Measurements from ENCODE around the gene TXNRD1. TPM values are rescaled to one million over a fixed set of nuclear protein-coding genes. Genes with fewer than 3 reads are reported as not detected.
"Not testable (repeated sequence)": the region's sequence is repeated elsewhere in the genome, so short reads cannot be mapped to it uniquely, and the experiment has no call there.

Gene TXNRD1
- total RNA-seq, 2 donors from 2014 or later, result 83.4 to 144 TPM

DNA sequence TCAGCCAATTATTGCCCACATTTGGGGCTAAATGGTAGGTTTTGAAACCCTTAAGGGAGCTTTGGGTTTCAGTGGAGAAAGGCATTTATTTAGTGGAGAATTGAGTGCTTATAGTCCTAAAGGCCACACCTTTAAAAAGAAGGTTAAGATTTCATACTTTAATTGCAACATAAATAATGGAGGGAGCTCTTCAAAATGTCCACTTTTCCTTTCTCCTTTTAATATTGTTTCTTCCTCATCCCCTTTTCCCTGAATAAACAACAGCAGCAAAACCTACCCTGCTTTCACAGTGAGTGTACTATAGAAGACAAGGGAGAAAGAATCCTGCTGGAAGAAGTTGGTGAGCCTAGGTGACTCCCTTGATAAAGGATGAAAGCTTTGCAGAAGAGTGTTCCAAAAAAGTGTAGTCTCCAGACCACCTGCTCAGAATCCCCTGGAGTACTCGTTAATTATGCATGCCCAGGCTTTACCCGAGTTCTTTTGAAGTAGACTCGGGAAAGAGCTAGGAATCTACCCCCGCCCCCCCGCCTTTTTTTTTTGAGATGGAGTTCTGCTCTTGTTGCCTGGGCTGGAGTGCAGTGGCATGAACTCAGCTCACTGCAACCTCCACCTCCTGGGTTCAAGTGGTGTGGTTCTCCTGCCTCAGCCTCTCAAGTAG, 76.4 kb downstream of the TXNRD1 start:
- Histone ChIP-seq H3K9me3 (ENCODE audit: control insufficient read depth, low read length) (no peaks in the 10 kb centered on the region), H3K4me3 (ENCODE audit: low read length) (no peak overlapping the region), H3K4me1 (ENCODE audit: control insufficient read depth, insufficient read depth, low read length) (no peaks in the 10 kb centered on the region), H3K27me3 (ENCODE audit: control insufficient read depth, insufficient read depth, low read length, poor library complexity, severe bottlenecking) (no peaks in the 10 kb centered on the region), H3K36me3 (ENCODE audit: control insufficient read depth, insufficient read depth, low read length) (peaks cover 43% of the 10 kb centered on the region), H3K9ac (ENCODE audit: extremely low read depth, low read length, poor library complexity, severe bottlenecking) (no peak overlapping the region), H3K27ac (ENCODE audit: low read depth, low read length) (no peak overlapping the region)
- H3K27ac Mint-ChIP-seq, result no peak overlapping the region
- H3K4me3 Mint-ChIP-seq, result no peak overlapping the region
- peaks cover 46% of the 10 kb centered on the region for H3K36me3 Mint-ChIP-seq (ENCODE audit: low read depth)
- DNase-seq, result peak; percentile 68
- WGBS, 2 experiments (ENCODE audit: insufficient coverage in 1 of 2, insufficient read length in 1 of 2), result 59 to 68% methylated on average over 2 to 5 of the region's 5 CpGs
- H3K27me3 Mint-ChIP-seq (ENCODE audit: insufficient read depth), result no peaks in the 10 kb centered on the region
- TF ChIP-seq, protein P1, sequence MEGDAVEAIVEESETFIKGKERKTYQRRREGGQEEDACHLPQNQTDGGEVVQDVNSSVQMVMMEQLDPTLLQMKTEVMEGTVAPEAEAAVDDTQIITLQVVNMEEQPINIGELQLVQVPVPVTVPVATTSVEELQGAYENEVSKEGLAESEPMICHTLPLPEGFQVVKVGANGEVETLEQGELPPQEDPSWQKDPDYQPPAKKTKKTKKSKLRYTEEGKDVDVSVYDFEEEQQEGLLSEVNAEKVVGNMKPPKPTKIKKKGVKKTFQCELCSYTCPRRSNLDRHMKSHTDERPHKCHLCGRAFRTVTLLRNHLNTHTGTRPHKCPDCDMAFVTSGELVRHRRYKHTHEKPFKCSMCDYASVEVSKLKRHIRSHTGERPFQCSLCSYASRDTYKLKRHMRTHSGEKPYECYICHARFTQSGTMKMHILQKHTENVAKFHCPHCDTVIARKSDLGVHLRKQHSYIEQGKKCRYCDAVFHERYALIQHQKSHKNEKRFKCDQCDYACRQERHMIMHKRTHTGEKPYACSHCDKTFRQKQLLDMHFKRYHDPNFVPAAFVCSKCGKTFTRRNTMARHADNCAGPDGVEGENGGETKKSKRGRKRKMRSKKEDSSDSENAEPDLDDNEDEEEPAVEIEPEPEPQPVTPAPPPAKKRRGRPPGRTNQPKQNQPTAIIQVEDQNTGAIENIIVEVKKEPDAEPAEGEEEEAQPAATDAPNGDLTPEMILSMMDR (conservative IDR thresholded peaks at IDR 0.05), result no peak
- H3K9me3 Mint-ChIP-seq, result no peaks in the 10 kb centered on the region
- H3K4me1 Mint-ChIP-seq, result peaks cover 14% of the 10 kb centered on the region

DNA sequence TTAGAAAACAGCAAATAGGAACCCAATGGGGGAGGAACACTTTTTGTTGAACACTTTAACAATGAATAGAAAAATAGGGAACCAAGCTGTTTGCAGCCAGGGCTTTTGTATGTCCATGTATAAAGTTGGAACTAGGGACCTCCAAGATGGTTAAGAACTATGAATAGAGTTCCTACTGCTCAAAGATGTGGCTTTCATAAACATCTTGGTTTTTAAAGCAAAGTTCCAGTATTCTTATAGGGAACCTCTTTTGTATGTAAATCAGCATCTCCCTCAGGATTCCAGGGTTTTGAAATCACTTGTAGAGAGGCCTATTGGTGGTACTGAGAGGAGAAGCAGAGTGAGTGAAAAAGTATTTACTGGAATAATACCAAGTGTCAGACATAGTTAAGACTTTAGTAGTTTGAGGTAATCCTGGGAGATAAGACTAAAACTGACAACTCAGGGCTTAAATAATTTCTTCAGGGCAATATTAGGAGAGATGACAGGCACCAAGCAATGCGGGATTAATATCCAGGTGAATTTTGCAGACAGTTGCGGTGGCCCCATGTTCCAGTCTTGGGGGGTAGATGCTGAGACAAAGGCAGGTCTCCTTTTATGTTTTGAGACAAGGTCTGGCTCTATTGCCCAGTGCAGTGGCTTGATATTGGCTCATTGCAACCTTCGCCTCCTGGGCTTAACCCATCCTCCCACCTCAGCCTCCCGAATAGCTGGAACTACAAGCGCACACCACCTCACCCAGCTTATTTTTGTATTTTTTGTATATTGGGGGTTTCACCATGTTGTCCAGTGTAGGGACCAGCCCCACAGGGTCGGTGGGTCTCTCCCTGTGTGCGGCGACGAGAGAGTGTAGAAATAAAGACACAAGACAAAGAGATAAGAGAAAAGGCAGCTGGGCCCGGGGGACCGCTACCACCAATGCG, 77.6 kb downstream of the TXNRD1 start:
- Histone ChIP-seq H3K4me1 (ENCODE audit: control insufficient read depth, insufficient read depth, low read length) (no peaks in the 10 kb centered on the region), H3K36me3 (ENCODE audit: control insufficient read depth, insufficient read depth, low read length) (peaks cover 52% of the 10 kb centered on the region), H3K27ac (ENCODE audit: low read depth, low read length) (no peak overlapping the region), H3K9ac (ENCODE audit: extremely low read depth, low read length, poor library complexity, severe bottlenecking) (no peak overlapping the region), H3K4me3 (ENCODE audit: low read length) (no peak overlapping the region), H3K9me3 (ENCODE audit: control insufficient read depth, low read length) (no peaks in the 10 kb centered on the region), H3K27me3 (ENCODE audit: control insufficient read depth, insufficient read depth, low read length, poor library complexity, severe bottlenecking) (no peaks in the 10 kb centered on the region)
- WGBS, 2 experiments (ENCODE audit: insufficient coverage in 1 of 2, insufficient read length in 1 of 2), result 89 to 96% methylated on average over 3 to 10 of the region's 12 CpGs
- TF ChIP-seq, protein P1 (conservative IDR thresholded peaks at IDR 0.05), result no peak
- DNase-seq, result no peak
- Mint-ChIP-seq H3K27ac (peak overlapping the region; percentile 2), H3K27me3 (ENCODE audit: insufficient read depth) (no peaks in the 10 kb centered on the region), H3K36me3 (ENCODE audit: low read depth) (peaks cover 51% of the 10 kb centered on the region), H3K9me3 (no peaks in the 10 kb centered on the region), H3K4me3 (no peak overlapping the region), H3K4me1 (peaks cover 14% of the 10 kb centered on the region)

DNA sequence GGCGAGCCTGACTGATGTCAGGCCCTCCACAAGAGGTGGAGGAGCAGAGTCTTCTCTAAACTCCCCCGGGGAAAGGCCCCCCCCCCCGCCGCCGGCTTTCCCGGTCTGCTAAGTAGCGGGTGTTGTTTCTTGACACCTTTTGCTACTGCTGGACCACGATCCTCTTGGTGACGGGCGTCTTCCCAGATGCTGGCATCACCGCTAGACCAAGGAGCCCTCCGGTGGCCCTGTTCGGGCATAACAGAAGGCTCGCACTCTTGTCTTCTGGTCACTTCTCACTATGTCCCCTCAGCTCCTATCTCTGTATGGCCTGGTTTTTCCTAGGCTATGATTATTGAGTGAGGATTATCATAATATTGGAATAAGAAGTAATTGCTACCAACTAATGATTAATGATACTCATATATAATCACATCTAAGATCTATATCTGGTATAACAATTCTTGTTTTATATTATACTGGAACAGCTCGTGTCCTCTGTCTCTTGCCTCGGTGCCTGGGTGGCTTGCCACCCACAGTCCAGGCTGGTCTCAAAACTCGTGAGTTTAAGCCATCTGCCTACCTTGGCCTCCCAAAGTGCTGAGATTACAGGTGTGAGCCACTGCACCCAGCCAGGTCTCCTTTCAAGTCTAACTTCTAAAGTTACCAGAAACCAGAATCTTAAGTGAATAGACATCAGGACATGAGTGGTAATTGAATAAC, 78.7 kb downstream of the TXNRD1 start:
- H3K9me3 ChIP-seq (ENCODE audit: control insufficient read depth, low read length); H3K4me1 Mint-ChIP-seq; H3K4me3 ChIP-seq (ENCODE audit: low read length); H3K9ac ChIP-seq (ENCODE audit: extremely low read depth, low read length, poor library complexity, severe bottlenecking); H3K4me1 ChIP-seq (ENCODE audit: control insufficient read depth, insufficient read depth, low read length); H3K4me3 Mint-ChIP-seq; H3K27me3 Mint-ChIP-seq (ENCODE audit: insufficient read depth); H3K27ac ChIP-seq (ENCODE audit: low read depth, low read length); H3K9me3 Mint-ChIP-seq; H3K27me3 ChIP-seq (ENCODE audit: control insufficient read depth, insufficient read depth, low read length, poor library complexity, severe bottlenecking); H3K27ac Mint-ChIP-seq: not testable (repeated sequence)
- DNase-seq, result peak; percentile 91
- H3K36me3 ChIP-seq (ENCODE audit: control insufficient read depth, insufficient read depth, low read length), result peaks cover 60% of the 10 kb centered on the region
- TF ChIP-seq, protein P1 (conservative IDR thresholded peaks at IDR 0.05), result peak; percentile 71
- 77 to 96% methylated on average over 3 to 17 of the region's 17 CpGs for WGBS, 2 experiments (ENCODE audit: insufficient coverage in 1 of 2, insufficient read length in 1 of 2)
- H3K36me3 Mint-ChIP-seq (ENCODE audit: low read depth), result peaks cover 59% of the 10 kb centered on the region
